ENCODE results near the gene CCNF.
"Not testable (repeated sequence)": the region's sequence is repeated elsewhere in the genome, so short reads cannot be mapped to it uniquely, and the experiment has no call there.

Gene CCNF

GRCh38 chr16:2429034-2429770, at the start of gene CCNF:
TSS of gene CCNF (plus strand) at chr16:2429447. CDS start at chr16:2429482, 35 bp downstream.
- peak; percentile 95 for DNase-seq

GRCh38 chr16:2383501-2383900, 45.7 kb upstream of the CCNF start:
- DNase-seq, result no peak

GRCh38 chr16:2384426-2384825, 44.8 kb upstream of the CCNF start:
- no peak for DNase-seq

- no peak for DNase-seq
These were observed 43.9 kb upstream of the CCNF start for GRCh38 chr16:2385190-2385836.

- DNase-seq, result not testable (repeated sequence)
These were observed 43.3 kb upstream of the CCNF start for GRCh38 chr16:2385982-2386381.

- no peak for DNase-seq
These were observed 42.3 kb upstream of the CCNF start for GRCh38 chr16:2386990-2387389.

- DNase-seq, result no peak
These were observed 40.9 kb upstream of the CCNF start for GRCh38 chr16:2388139-2388874.

- DNase-seq, result peak; percentile 47
These were observed 40.3 kb upstream of the CCNF start for GRCh38 chr16:2388875-2389433.

- DNase-seq, result peak; percentile 33
These were observed 37.2 kb upstream of the CCNF start for GRCh38 chr16:2392025-2392424.

- no peak for DNase-seq
These were observed 30.7 kb upstream of the CCNF start for GRCh38 chr16:2398520-2398919.

GRCh38 chr16:2404099-2404498, 25.1 kb upstream of the CCNF start:
- DNase-seq, result no peak

- DNase-seq, result no peak
These were observed 14.2 kb upstream of the CCNF start for GRCh38 chr16:2415085-2415484.

GRCh38 chr16:2420035-2420434, 9.2 kb upstream of the CCNF start:
- no peak for DNase-seq

GRCh38 chr16:2422123-2422867, 7.0 kb upstream of the CCNF start:
- no peak for DNase-seq

GRCh38 chr16:2424061-2425007, 4.9 kb upstream of the CCNF start:
- DNase-seq, result no peak

GRCh38 chr16:2425008-2425518, 4.2 kb upstream of the CCNF start:
- no peak for DNase-seq

GRCh38 chr16:2425825-2426430, 3.3 kb upstream of the CCNF start:
- no peak for DNase-seq

GRCh38 chr16:2426941-2427361, 2.3 kb upstream of the CCNF start:
- DNase-seq, result peak; percentile 32

GRCh38 chr16:2427526-2427925, 1.7 kb upstream of the CCNF start:
- DNase-seq, result no peak

- DNase-seq, result peak; percentile 46
These were observed 1.0 kb upstream of the CCNF start for GRCh38 chr16:2428051-2428783.

- no peak for DNase-seq
These were observed 538 bp upstream of the CCNF start for GRCh38 chr16:2428784-2429033.

Measured in EL (cell line).